A549 (cell line): ENCODE results near the gene PRKAG2.

Experiments used
- ATOH8 ChIP-seq: fragments of 250-450 bp; sonication (Bioruptor Pico); IDR thresholded peaks from 2 replicates; pipeline ENCODE4 v1.5.0; 2020; ENCODE audit warnings: low read depth, mild to moderate bottlenecking, moderate library complexity
- BHLHE40 ChIP-seq: IDR thresholded peaks from 2 replicates; pipeline ENCODE4 v1.6.1; 2012; ENCODE audit warnings: low read depth, low read length, inconsistent platforms
- ESRRA ChIP-seq: fragments of 150-350 bp; IDR thresholded peaks from 2 replicates; pipeline ENCODE4 v1.6.1; 2014; ENCODE audit warnings: mild to moderate bottlenecking, low read length, borderline replicate concordance
- NFE2L2 ChIP-seq: fragments of 150-350 bp; conservative IDR thresholded peaks from 2 replicates; pipeline ENCODE4 v1.6.1; 2014; ENCODE audit warnings: low read length
- POLR2A ChIP-seq: IDR thresholded peaks from 2 replicates; pipeline ENCODE4 v1.6.1; 2012; ENCODE audit warnings: mild to moderate bottlenecking, low read length
- RARB ChIP-seq: fragments of 250-450 bp; sonication (Bioruptor Pico); IDR thresholded peaks from 2 replicates; pipeline ENCODE4 v1.8.0; 2021; ENCODE audit warnings: mild to moderate bottlenecking, moderate library complexity
- SMC3 ChIP-seq: fragments of >200 bp; sonication (Bioruptor Twin); formaldehyde crosslinking; IDR thresholded peaks from 3 replicates; pipeline ENCODE4 v1.6.1; 2018; ENCODE audit warnings: inconsistent platforms
- SREBF2 ChIP-seq: fragments of 450-650 bp; IDR thresholded peaks from 2 replicates; pipeline ENCODE4 v1.6.1; 2014; ENCODE audit warnings: mild to moderate bottlenecking, moderate library complexity
- TP53 ChIP-seq: fragments of 250-450 bp; sonication (Bioruptor Pico); IDR thresholded peaks from 2 replicates; pipeline ENCODE4 v1.5.0; 2021; ENCODE audit warnings: mild to moderate bottlenecking, moderate library complexity
- TF ChIP-seq, protein P1 (sequence below): fragments of >200 bp; sonication (Bioruptor Twin); formaldehyde crosslinking; IDR thresholded peaks from 3 replicates; pipeline ENCODE4 v1.5.1; 2016
- TF ChIP-seq, protein P2 (sequence below): fragments of 150-350 bp; IDR thresholded peaks from 2 replicates; pipeline ENCODE4 v1.6.1; 2014; ENCODE audit warnings: low read depth, mild to moderate bottlenecking, low read length
- TF ChIP-seq, protein P3 (sequence below): IDR thresholded peaks from 2 replicates; pipeline ENCODE4 v1.6.1; 2012

- TF ChIP-seq, protein P1, sequence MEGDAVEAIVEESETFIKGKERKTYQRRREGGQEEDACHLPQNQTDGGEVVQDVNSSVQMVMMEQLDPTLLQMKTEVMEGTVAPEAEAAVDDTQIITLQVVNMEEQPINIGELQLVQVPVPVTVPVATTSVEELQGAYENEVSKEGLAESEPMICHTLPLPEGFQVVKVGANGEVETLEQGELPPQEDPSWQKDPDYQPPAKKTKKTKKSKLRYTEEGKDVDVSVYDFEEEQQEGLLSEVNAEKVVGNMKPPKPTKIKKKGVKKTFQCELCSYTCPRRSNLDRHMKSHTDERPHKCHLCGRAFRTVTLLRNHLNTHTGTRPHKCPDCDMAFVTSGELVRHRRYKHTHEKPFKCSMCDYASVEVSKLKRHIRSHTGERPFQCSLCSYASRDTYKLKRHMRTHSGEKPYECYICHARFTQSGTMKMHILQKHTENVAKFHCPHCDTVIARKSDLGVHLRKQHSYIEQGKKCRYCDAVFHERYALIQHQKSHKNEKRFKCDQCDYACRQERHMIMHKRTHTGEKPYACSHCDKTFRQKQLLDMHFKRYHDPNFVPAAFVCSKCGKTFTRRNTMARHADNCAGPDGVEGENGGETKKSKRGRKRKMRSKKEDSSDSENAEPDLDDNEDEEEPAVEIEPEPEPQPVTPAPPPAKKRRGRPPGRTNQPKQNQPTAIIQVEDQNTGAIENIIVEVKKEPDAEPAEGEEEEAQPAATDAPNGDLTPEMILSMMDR: no peak
- TF ChIP-seq SMC3: no peak
- TF ChIP-seq, protein P2, sequence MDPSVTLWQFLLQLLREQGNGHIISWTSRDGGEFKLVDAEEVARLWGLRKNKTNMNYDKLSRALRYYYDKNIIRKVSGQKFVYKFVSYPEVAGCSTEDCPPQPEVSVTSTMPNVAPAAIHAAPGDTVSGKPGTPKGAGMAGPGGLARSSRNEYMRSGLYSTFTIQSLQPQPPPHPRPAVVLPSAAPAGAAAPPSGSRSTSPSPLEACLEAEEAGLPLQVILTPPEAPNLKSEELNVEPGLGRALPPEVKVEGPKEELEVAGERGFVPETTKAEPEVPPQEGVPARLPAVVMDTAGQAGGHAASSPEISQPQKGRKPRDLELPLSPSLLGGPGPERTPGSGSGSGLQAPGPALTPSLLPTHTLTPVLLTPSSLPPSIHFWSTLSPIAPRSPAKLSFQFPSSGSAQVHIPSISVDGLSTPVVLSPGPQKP: no peak
- TF ChIP-seq POLR2A: no peak
- no peak for TF ChIP-seq ESRRA
- no peak for TF ChIP-seq TP53 (CRISPR knock-in tag)
- TF ChIP-seq RARB (CRISPR knock-in tag): no peak
- no peak for TF ChIP-seq SREBF2
- no peak for TF ChIP-seq BHLHE40
- TF ChIP-seq, protein P3, sequence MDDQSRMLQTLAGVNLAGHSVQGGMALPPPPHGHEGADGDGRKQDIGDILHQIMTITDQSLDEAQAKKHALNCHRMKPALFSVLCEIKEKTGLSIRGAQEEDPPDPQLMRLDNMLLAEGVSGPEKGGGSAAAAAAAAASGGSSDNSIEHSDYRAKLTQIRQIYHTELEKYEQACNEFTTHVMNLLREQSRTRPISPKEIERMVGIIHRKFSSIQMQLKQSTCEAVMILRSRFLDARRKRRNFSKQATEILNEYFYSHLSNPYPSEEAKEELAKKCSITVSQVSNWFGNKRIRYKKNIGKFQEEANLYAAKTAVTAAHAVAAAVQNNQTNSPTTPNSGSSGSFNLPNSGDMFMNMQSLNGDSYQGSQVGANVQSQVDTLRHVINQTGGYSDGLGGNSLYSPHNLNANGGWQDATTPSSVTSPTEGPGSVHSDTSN: no peak
- no peak for TF ChIP-seq NFE2L2
- no peak for TF ChIP-seq ATOH8 (CRISPR knock-in tag)
Measured at GRCh38 chr7:151844825-151845200, 32.1 kb downstream of the PRKAG2 start.
